AG10803 (cell line): Measurements from ENCODE around the gene BAHCC1.
A peak's percentile ranks its signal among the peaks of the same experiment; 100 is the strongest.
"Not testable (repeated sequence)": the region's sequence is repeated elsewhere in the genome, so short reads cannot be mapped to it uniquely, and the experiment has no call there.

Experiments used
- DNase-seq: peaks from one replicate; pipeline ENCODE4 v3.0.0; 2010; ENCODE audit warnings: low read depth
- H3K4me3 ChIP-seq: 2 replicates; pipeline ENCODE4 v1.5.1; 2011; ENCODE audit warnings: mild to moderate bottlenecking, low read length, control low read depth
- TF ChIP-seq, protein P1 (sequence below): conservative IDR thresholded peaks from 2 replicates; pipeline ENCODE4 v1.5.1; 2011; ENCODE audit warnings: mild to moderate bottlenecking, low read length, control low read depth, inconsistent platforms

Gene BAHCC1

GRCh38 chr17:81419319-81419885 is 24.1 kb downstream of the BAHCC1 start:
- peak overlapping the region; percentile 45 for H3K4me3 ChIP-seq
- DNase-seq: peak; percentile 96
- TF ChIP-seq, protein P1, sequence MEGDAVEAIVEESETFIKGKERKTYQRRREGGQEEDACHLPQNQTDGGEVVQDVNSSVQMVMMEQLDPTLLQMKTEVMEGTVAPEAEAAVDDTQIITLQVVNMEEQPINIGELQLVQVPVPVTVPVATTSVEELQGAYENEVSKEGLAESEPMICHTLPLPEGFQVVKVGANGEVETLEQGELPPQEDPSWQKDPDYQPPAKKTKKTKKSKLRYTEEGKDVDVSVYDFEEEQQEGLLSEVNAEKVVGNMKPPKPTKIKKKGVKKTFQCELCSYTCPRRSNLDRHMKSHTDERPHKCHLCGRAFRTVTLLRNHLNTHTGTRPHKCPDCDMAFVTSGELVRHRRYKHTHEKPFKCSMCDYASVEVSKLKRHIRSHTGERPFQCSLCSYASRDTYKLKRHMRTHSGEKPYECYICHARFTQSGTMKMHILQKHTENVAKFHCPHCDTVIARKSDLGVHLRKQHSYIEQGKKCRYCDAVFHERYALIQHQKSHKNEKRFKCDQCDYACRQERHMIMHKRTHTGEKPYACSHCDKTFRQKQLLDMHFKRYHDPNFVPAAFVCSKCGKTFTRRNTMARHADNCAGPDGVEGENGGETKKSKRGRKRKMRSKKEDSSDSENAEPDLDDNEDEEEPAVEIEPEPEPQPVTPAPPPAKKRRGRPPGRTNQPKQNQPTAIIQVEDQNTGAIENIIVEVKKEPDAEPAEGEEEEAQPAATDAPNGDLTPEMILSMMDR: no peak

DNA sequence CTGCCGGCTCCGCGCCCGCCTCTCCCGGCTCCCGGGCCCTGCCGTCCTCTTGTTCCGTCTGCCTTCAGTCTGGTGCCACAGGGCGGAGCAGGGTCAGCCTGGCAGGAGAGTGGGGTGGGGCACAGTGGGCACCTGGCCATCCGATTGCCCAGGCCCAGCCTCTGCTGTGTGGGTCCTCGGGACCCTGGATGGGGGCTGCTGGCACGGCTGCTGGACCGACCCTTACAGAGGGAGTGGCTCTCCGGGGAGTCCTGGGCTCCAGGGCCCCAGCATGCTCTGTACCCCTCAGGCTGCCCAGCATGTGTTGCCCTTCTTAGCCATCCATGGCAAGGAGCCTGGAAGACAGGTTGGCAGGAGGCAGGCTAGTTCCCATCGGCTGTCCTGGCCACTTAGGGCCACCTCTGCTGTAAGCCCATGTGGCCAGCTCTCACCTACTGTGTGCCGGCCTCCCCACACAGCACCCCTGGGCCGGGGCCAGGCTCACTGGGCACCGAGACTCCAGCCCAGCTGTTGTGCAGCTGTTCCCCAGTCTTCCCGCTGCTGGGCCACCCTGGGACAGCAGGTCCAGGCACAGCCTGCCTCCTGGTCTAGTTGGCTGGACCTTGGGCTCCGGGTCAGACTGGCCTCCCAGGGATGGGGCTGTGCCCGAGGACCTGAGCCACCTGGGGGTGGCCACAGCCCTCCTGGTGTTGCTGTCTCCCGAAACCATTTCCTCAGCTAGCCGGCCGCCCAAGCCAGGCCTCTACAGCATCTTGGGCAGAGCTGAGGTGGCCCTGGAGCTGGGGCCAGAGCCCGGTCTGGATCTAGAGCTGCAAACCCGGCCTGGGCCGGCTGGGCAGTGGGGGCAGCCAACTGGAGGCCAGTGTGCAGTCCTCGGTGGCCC is 24.9 kb downstream of the BAHCC1 start:
- TF ChIP-seq, protein P1: no peak
- peak overlapping the region; percentile 45 for H3K4me3 ChIP-seq
- peak; percentile 55 for DNase-seq

DNA sequence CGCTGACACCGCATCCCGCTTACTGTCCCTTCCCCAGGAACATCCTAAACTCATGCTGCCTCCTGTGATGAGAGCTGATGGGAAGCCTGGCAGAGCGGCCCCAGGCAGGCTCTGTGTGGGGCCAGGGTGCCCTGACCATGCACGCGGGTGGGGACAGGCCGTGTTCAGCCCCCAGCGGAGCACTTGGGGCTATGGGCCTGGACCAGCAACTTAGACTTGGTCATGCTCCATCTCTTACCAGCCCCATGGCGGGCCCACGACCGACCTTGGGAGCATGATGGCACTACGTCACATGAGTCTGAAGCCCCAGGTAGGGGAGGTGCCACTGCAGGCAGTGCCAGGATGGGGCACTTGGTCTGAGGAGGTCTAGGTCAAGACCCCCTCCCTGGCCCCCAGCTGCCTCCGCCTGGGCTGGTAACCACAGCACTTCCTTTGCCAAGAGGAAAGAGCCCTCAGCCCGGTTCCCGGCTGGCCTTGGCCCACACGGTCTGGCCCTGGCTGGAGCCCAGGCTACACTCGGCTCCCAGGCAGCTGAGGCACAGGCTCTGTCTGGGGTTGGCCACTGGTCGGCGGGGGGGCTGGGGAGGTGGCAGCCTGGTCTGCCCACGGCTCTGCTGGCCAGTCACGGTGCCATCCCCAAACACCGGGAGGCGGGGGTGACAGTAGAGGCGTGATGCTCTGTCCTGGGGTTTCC is 25.7 kb downstream of the BAHCC1 start:
- peak; percentile 68 for DNase-seq
- TF ChIP-seq, protein P1: no peak
- no peak overlapping the region for H3K4me3 ChIP-seq

DNA sequence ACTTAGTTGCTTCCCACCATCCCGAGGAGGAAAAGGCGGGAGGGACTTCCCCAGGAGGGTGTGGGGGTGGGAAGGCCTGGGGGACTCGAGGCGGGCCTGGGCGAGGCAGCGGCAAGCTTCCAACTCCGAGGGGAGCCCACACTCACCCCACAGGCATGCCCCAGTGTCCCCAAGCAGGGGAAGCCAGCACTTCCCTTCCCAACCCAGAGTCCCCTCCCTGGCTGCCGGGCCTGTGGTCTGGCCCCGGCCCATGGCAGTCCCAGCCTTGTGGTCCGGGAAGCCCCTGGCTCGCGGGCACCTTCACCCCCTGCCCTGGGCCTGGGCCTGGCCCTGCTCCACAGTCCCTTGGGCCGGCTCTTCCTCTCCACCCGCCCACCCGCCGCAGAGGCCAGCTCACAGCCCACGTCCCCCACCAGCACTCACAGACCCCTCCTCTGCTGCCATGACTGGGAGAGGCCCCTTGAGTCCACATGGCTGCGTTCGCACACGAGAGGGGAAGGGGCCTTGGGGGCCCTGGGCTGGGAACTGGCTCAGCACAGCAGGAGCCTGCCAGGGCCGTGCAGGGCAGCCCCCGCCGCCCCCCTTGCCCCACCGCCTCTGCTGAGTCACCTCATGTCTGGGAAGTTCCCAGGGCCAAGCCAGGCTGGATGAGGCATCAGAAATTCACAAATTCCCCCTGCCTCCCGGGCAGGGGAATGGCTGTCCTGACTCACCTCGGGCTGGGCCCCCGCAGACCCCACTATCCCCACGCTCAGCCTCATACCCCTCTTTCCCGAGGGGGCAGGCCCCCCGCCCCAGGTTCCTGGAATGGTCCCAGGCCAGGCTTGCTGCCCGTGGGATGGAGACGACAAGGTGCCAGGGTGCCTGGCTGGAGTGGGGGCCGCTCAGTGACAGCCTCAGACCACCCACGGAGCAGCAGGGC is 27.8 kb downstream of the BAHCC1 start:
- TF ChIP-seq, protein P1: no peak
- peak; percentile 95 for DNase-seq
- peak overlapping the region; percentile 44 for H3K4me3 ChIP-seq

- no peak for DNase-seq
- H3K4me3 ChIP-seq: no peak overlapping the region
- TF ChIP-seq, protein P1: no peak
These were observed 28.4 kb downstream of the BAHCC1 start for GRCh38 chr17:81423698-81424071.

DNA sequence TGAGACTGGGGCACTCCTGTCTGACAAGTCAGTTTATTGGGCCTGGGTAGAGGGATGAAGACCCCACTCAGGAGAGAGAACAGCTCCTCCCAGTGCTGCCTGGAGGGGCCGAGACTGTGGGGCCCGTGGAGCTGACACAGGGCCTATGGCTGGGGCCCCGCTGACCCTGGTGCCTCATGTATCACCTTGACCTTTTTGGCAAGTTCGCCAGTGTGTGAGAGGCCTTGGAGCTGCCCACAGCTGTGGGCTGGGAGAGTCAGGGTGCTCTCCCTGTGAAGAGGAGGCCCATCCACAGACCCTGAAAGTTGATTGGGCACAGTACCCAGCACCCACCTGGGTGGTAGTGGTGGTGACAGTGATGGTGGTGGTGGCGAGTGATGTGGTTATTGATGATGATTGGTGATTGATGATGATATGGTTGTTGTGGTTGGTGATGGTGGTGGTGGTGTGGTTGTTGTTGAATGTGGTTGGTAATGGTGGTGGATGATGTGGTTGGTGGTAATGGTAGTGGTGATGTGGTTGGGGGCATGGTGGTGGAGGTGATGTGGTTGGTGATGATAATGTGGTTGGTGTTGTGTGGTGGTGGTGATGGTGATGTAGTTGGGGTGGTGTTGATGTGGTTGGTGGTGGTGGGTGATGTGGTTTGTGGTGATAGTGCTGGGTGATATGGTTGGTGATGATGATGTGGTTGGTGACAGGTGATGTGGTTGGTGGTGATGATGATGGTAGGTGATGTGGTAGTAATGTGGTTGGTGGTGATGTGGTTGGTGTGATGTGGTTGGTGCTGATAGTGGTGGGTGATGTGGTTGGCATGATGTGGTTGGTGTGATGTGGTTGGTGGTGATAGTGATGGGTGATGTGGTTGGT is 29.1 kb downstream of the BAHCC1 start:
- TF ChIP-seq, protein P1: no peak
- no peak for DNase-seq
- no peak overlapping the region for H3K4me3 ChIP-seq

DNA sequence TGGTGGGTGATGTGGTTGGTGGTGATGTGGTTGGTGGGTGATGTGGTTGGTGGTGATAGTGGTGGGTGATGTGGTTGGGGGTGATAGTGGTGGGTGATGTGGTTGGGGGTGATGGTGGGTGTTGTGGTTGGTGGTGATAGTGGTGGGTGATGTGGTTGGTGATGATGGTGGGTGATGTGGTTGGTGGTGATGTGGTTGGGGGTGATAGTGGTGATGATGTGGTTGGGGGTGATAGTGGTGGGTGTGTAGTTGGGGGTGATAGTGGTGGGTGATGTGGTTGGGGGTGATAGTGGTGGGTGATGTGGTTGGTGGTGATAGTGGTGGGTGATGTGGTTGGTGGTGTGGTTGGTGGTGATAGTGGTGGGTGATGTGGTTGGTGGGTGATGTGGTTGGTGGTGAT is 29.8 kb downstream of the BAHCC1 start:
- not testable (repeated sequence) for DNase-seq, H3K4me3 ChIP-seq

- not testable (repeated sequence) for DNase-seq, H3K4me3 ChIP-seq
These were observed 30.6 kb downstream of the BAHCC1 start for GRCh38 chr17:81425716-81426392.
